SK-N-SH treated with all-trans-retinoic acid at 6 μM for 48 hours (cell line): Measurements from ENCODE around the gene TAF1C.

Source experiments
- TOX ChIP-seq: fragments of 250-450 bp; sonication (Bioruptor Pico); IDR thresholded peaks from 2 replicates; pipeline ENCODE4 v1.8.0; 2021; ENCODE audit warnings: mild to moderate bottlenecking, moderate library complexity, borderline replicate concordance
- ZFP30 ChIP-seq: fragments of 450-650 bp; formaldehyde crosslinking; IDR thresholded peaks from 2 replicates; pipeline ENCODE4 v1.5.0; 2022; ENCODE audit warnings: mild to moderate bottlenecking, moderate library complexity
- ZNF70 ChIP-seq: fragments of 450-650 bp; formaldehyde crosslinking; IDR thresholded peaks from 2 replicates; pipeline ENCODE4 v1.5.0; 2020; ENCODE audit warnings: mild to moderate bottlenecking, moderate library complexity

- TF ChIP-seq ZNF70 (CRISPR knock-in tag) (no peak), ZFP30 (CRISPR knock-in tag) (no peak), TOX (CRISPR knock-in tag) (no peak)
Measured at GRCh38 chr16:84207251-84207650, 20.4 kb upstream of the TAF1C start.
